ENCODE measurements around the gene B4GALT2.

- TF ChIP-seq CTCF (IDR thresholded peaks at IDR 0.05) (no peak), POLR2A (IDR thresholded peaks at IDR 0.05) (no peak), EP300 (IDR thresholded peaks at IDR 0.05) (no peak)
Measured at GRCh38 chr1:43975249-43975961, 3.6 kb upstream of the B4GALT2 start.
